H9 (cell line): ENCODE data around the gene PEG3. TPM values are rescaled to one million over a fixed set of nuclear protein-coding genes. Genes with fewer than 3 reads are reported as not detected.

ENCODE experiments used
- DNase-seq: peaks from one replicate; pipeline ENCODE4 v3.0.0-alpha.2; 2017
- H2AFZ ChIP-seq: one replicate; pipeline ENCODE4 v1.6.1; 2013; ENCODE audit warnings: mild to moderate bottlenecking, low read length, control low read depth, moderate library complexity
- H2AK5ac ChIP-seq: 2 replicates; pipeline ENCODE4 v1.6.1; 2013; ENCODE audit warnings: low read length, control low read depth, mixed read lengths; ENCODE audit not compliant: insufficient read length
- H2BK120ac ChIP-seq: one replicate; pipeline ENCODE4 v1.6.1; 2013; ENCODE audit warnings: low read depth, mild to moderate bottlenecking, low read length, control low read depth, inconsistent platforms; ENCODE audit not compliant: poor library complexity, severe bottlenecking
- H2BK12ac ChIP-seq: 2 replicates; pipeline ENCODE4 v1.6.1; 2013; ENCODE audit warnings: low read length, control low read depth, mixed read lengths, low read depth; ENCODE audit not compliant: insufficient read length
- H2BK15ac ChIP-seq: 2 replicates; pipeline ENCODE4 v1.6.1; 2013; ENCODE audit warnings: low read depth, low read length, control low read depth
- H2BK20ac ChIP-seq: one replicate; pipeline ENCODE4 v1.6.1; 2013; ENCODE audit warnings: low read depth, mild to moderate bottlenecking, low read length, control low read depth, inconsistent platforms; ENCODE audit not compliant: poor library complexity, severe bottlenecking
- H2BK5ac ChIP-seq: 2 replicates; pipeline ENCODE4 v1.6.1; 2013; ENCODE audit warnings: low read length, control low read depth, mixed read lengths; ENCODE audit not compliant: insufficient read length
- H3K14ac ChIP-seq: 2 replicates; pipeline ENCODE4 v1.6.1; 2013; ENCODE audit warnings: low read length, control low read depth; ENCODE audit not compliant: insufficient read depth
- H3K18ac ChIP-seq: 2 replicates; pipeline ENCODE4 v1.6.1; 2013; ENCODE audit warnings: low read depth, mild to moderate bottlenecking, mixed read lengths, low read length, control low read depth; ENCODE audit not compliant: insufficient read length
- H3K23ac ChIP-seq: 2 replicates; pipeline ENCODE4 v1.6.1; 2013; ENCODE audit warnings: low read length, control low read depth, mixed read lengths, low read depth; ENCODE audit not compliant: insufficient read length
- H3K23me2 ChIP-seq: 2 replicates; pipeline ENCODE4 v1.6.1; 2013; ENCODE audit warnings: low read depth, mild to moderate bottlenecking, mixed read lengths, low read length, control low read depth; ENCODE audit not compliant: insufficient read length, poor library complexity, severe bottlenecking
- H3K27ac ChIP-seq: 2 replicates; pipeline ENCODE4 v1.5.1; 2013; ENCODE audit warnings: low read length, control low read depth, mixed read lengths, low read depth; ENCODE audit not compliant: insufficient read length
- H3K27me3 ChIP-seq: 2 replicates; pipeline ENCODE4 v1.6.1; 2013; ENCODE audit warnings: low read length, control low read depth, inconsistent platforms; ENCODE audit not compliant: insufficient read depth
- H3K4ac ChIP-seq: 2 replicates; pipeline ENCODE4 v1.6.1; 2013; ENCODE audit warnings: low read depth, mild to moderate bottlenecking, control low read depth, inconsistent platforms, low read length, moderate library complexity
- H3K4me1 ChIP-seq: 2 replicates; pipeline ENCODE4 v1.6.1; 2013; ENCODE audit warnings: low read length, control low read depth, inconsistent platforms; ENCODE audit not compliant: insufficient read depth
- H3K4me2 ChIP-seq: 2 replicates; pipeline ENCODE4 v1.6.1; 2013; ENCODE audit warnings: low read length, control low read depth, mixed read lengths; ENCODE audit not compliant: insufficient read length, insufficient read depth
- H3K56ac ChIP-seq: 2 replicates; pipeline ENCODE4 v1.6.1; 2013; ENCODE audit warnings: low read depth, mild to moderate bottlenecking, mixed read lengths, low read length, control low read depth; ENCODE audit not compliant: insufficient read length
- H3K79me1 ChIP-seq: 2 replicates; pipeline ENCODE4 v1.6.1; 2013; ENCODE audit warnings: low read depth, mild to moderate bottlenecking, moderate library complexity, low read length, control low read depth, inconsistent platforms; ENCODE audit not compliant: insufficient read depth, poor library complexity, severe bottlenecking
- H3K79me2 ChIP-seq: 2 replicates; pipeline ENCODE4 v1.6.1; 2013; ENCODE audit warnings: low read length, control low read depth, inconsistent platforms; ENCODE audit not compliant: insufficient read depth
- H3K9ac ChIP-seq: 2 replicates; pipeline ENCODE4 v1.6.1; 2013; ENCODE audit warnings: low read length, control low read depth, mixed read lengths; ENCODE audit not compliant: insufficient read length; ENCODE audit errors: extremely low read depth
- H3K9me3 ChIP-seq: one replicate; pipeline ENCODE4 v1.6.1; 2013; ENCODE audit warnings: low read depth, low read length, inconsistent platforms; ENCODE audit not compliant: control insufficient read depth
- H3T11ph ChIP-seq: one replicate; pipeline ENCODE4 v1.6.1; 2013; ENCODE audit warnings: mild to moderate bottlenecking, low read length, control low read depth, inconsistent platforms
- H4K20me1 ChIP-seq: one replicate; pipeline ENCODE4 v1.6.1; 2013; ENCODE audit not compliant: control insufficient read depth, insufficient read length, insufficient read depth
- H4K5ac ChIP-seq: 2 replicates; pipeline ENCODE4 v1.6.1; 2013; ENCODE audit warnings: low read depth, mild to moderate bottlenecking, mixed read lengths, low read length, control low read depth; ENCODE audit not compliant: insufficient read length
- H4K8ac ChIP-seq: replicated peaks from 2 replicates; pipeline ENCODE4 v1.6.1; 2013; ENCODE audit warnings: low read length, control low read depth, mixed read lengths, low read depth; ENCODE audit not compliant: insufficient read length
- H4K91ac ChIP-seq: 2 replicates; pipeline ENCODE4 v1.6.1; 2013; ENCODE audit warnings: low read depth, mild to moderate bottlenecking, moderate library complexity, mixed read lengths, low read length, control low read depth; ENCODE audit not compliant: insufficient read length
- H3K27ac Mint-ChIP-seq, 3 experiments: 2 replicates in 2 of 3; 3 replicates in 1 of 3; pipeline ENCODE4 v1.8.0; 2020 to 2021; ENCODE audit warnings: mixed read lengths in 3 of 3, mild to moderate bottlenecking in 1 of 3, moderate library complexity in 1 of 3
- H3K27me3 Mint-ChIP-seq: 2 replicates; pipeline ENCODE4 v1.8.0; 2021; ENCODE audit warnings: low read depth, mild to moderate bottlenecking, moderate library complexity, mixed read lengths
- H3K36me3 Mint-ChIP-seq, 3 experiments: 2 replicates in 2 of 3; 3 replicates in 1 of 3; pipeline ENCODE4 v1.8.0; 2020 to 2021; ENCODE audit warnings: low read depth in 3 of 3, mixed read lengths in 3 of 3; ENCODE audit not compliant: insufficient read depth in 1 of 3
- H3K4me1 Mint-ChIP-seq, 2 experiments: 2 replicates each; pipeline ENCODE4 v1.8.0; 2020; ENCODE audit warnings: mixed read lengths in 2 of 2
- H3K4me3 Mint-ChIP-seq, 2 experiments: 2 replicates in 1 of 2; 3 replicates in 1 of 2; pipeline ENCODE4 v1.8.0; 2020 to 2021; ENCODE audit warnings: mild to moderate bottlenecking in 2 of 2, mixed read lengths in 2 of 2, moderate library complexity in 1 of 2
- H3K9me3 Mint-ChIP-seq, 2 experiments: 2 replicates in 1 of 2; 3 replicates in 1 of 2; pipeline ENCODE4 v1.8.0; 2020; ENCODE audit warnings: mild to moderate bottlenecking in 2 of 2, mixed read lengths in 2 of 2, moderate library complexity in 1 of 2
- CTCF ChIP-seq: fragments of 200-600 bp; sonication (generic); conservative IDR thresholded peaks from 3 replicates; pipeline ENCODE4 v1.8.0; 2021; ENCODE audit warnings: antibody characterized with exemption, mild to moderate bottlenecking
- WGBS: extraction: QIAGEN DNeasy Blood & Tissue Kit; methylation state at CpG from one replicate; pipeline ENCODE4 v1.1.7; 2013; ENCODE audit warnings: missing lambda C conversion rate, low lambda C conversion rate, mixed read lengths; ENCODE audit not compliant: insufficient read length; ENCODE audit errors: extremely low coverage; 5-methylcytosine and 5-hydroxymethylcytosine counted together
- total RNA-seq: library from RNA; stranded (reverse); gene quantifications from 2 replicates; pipeline ENCODE4 v1.2.1, GENCODE V29; 2021

Gene PEG3
- total RNA-seq, 1 experiment from 2014 or later: not detected

GRCh38 chr19:56814656-56815055 is 25.9 kb downstream of the PEG3 start:
- no peak for DNase-seq
- no peak overlapping the region for H4K8ac ChIP-seq
- H2BK5ac ChIP-seq: no peak overlapping the region
- H3K79me2 ChIP-seq: no peaks in the 10 kb centered on the region
- no peak overlapping the region for H3K27ac Mint-ChIP-seq
- H3K36me3 Mint-ChIP-seq: peaks cover 3 to 47% (median 22%) of the 10 kb centered on the region in 3 experiments; a peak in 5 of 7 replicates
- H3K4ac ChIP-seq: no peak overlapping the region
- H2BK12ac ChIP-seq: no peak overlapping the region
- no peak overlapping the region for H2BK20ac ChIP-seq
- H3K27me3 Mint-ChIP-seq: no peaks in the 10 kb centered on the region; the same call in 1 of the 2 replicates
- no peak overlapping the region for H2BK15ac ChIP-seq
- H3K9me3 Mint-ChIP-seq: peaks cover 96 to 99% of the 10 kb centered on the region in 2 experiments
- no peak overlapping the region for H3K4me2 ChIP-seq
- H3K56ac ChIP-seq: no peak overlapping the region
- H3K23ac ChIP-seq: no peak overlapping the region
- no peaks in the 10 kb centered on the region for H3K4me1 Mint-ChIP-seq
- no peak overlapping the region for H3K4me3 Mint-ChIP-seq
- H3K79me1 ChIP-seq: no peaks in the 10 kb centered on the region
- no peak overlapping the region for H2BK120ac ChIP-seq
- H2AFZ ChIP-seq: no peak overlapping the region
- no peak overlapping the region for H3K9ac ChIP-seq
- H2AK5ac ChIP-seq: no peak overlapping the region
- H4K91ac ChIP-seq: no peak overlapping the region
- WGBS: no CpG with 5 or more reads among the region's 7 CpGs
- no peak overlapping the region for H4K5ac ChIP-seq
- no peak for TF ChIP-seq CTCF
- H3K27ac ChIP-seq: no peak overlapping the region
- no peak overlapping the region for H3T11ph ChIP-seq
- no peaks in the 10 kb centered on the region for H3K23me2 ChIP-seq
- peaks cover 84% of the 10 kb centered on the region for H3K9me3 ChIP-seq
- no peaks in the 10 kb centered on the region for H4K20me1 ChIP-seq
- H3K4me1 ChIP-seq: no peaks in the 10 kb centered on the region
- no peaks in the 10 kb centered on the region for H3K27me3 ChIP-seq
- H3K14ac ChIP-seq: no peak overlapping the region
- no peak overlapping the region for H3K18ac ChIP-seq
